Tibial nerve (tissue), 4 donors: Measurements from ENCODE around the gene ARL5A. TPM values are rescaled to one million over a fixed set of nuclear protein-coding genes. Genes with fewer than 3 reads are reported as not detected.

Experiments used
- DNase-seq, 2 donors: peaks; one replicate each; pipeline ENCODE4 v3.0.0-alpha.2; 2019; ENCODE audit warnings: low spot score in 2 of 2
- H3K27ac ChIP-seq, 4 donors: fragments of 200-600 bp; sonication (generic) in 3 of 4; one replicate each; pipeline ENCODE4 v1.5.1; 2017 to 2019; ENCODE audit warnings: mild to moderate bottlenecking in 1 of 4
- H3K27me3 ChIP-seq, 2 donors: fragments of 200-600 bp; sonication (generic) in 1 of 2; one replicate each; pipeline versions ENCODE4 v1.5.1 to v1.6.0; 2017 to 2019
- H3K36me3 ChIP-seq, 3 donors: fragments of 200-600 bp; sonication (generic); one replicate each; pipeline ENCODE4 v1.5.1; 2018 to 2019
- H3K4me1 ChIP-seq, 4 donors: fragments of 200-600 bp; sonication (generic) in 3 of 4; one replicate each; pipeline ENCODE4 v1.5.1; 2017 to 2019
- H3K4me3 ChIP-seq, 4 donors: fragments of 200-600 bp; sonication (generic) in 3 of 4; one replicate each; pipeline ENCODE4 v1.5.1; 2017 to 2019; ENCODE audit warnings: mild to moderate bottlenecking in 1 of 4, moderate library complexity in 1 of 4
- H3K9me3 ChIP-seq, 4 donors: fragments of 200-600 bp; sonication (generic) in 3 of 4; one replicate each; pipeline ENCODE4 v1.5.1; 2017 to 2019
- EP300 ChIP-seq, 2 donors: sonication (generic); formaldehyde crosslinking; IDR thresholded peaks; one replicate each; pipeline ENCODE4 v1.6.1; 2017; ENCODE audit warnings: antibody characterized with exemption in 2 of 2, mild to moderate bottlenecking in 1 of 2
- POLR2A ChIP-seq, 2 donors: fragments of 450-650 bp; IDR thresholded peaks; one replicate each; pipeline ENCODE4 v1.6.1; 2017; ENCODE audit warnings: antibody characterized with exemption in 2 of 2, mild to moderate bottlenecking in 2 of 2, moderate library complexity in 2 of 2
- WGBS, 2 donors: methylation state at CpG; one replicate each; pipeline ENCODE4 v1.1.5; 2018; 5-methylcytosine and 5-hydroxymethylcytosine counted together
- total RNA-seq, 4 donors: library from RNA; depleted of rRNA; stranded (reverse); fragments of >200 nt; gene quantifications; one replicate each; pipeline ENCODE4 v1.1.0, GENCODE V29; 2016
- TF ChIP-seq, protein P1 (sequence below), 5 experiments: fragments of 200-600 bp in 3 of 5; fragments of 450-650 bp in 2 of 5; sonication (generic) in 3 of 5; IDR thresholded peaks; one replicate each; pipeline ENCODE4 v1.5.1; 2016 to 2019; ENCODE audit warnings: antibody characterized with exemption in 5 of 5, mild to moderate bottlenecking in 3 of 5, moderate library complexity in 2 of 5

Gene ARL5A
- total RNA-seq, 4 donors from 2014 or later: 21.6 to 40.2 (median 29.9) TPM

DNA sequence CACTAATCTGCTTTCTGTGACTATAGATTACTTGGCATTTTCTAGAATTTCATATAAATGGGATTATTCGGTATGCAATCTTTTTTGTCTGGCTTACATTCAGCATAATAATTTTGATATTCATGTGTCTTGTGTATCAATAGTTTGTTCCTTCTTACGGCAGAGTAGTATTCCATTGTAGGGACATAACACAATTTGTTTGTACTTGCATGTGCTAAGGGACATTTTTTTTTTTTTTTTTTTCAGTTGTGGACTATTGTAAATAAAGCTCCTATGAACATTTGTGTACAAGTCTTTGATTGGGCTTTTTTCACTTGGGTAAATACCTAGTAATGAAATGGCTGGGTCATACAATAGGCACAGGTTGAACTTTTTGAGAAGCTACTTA, 45.1 kb downstream of the ARL5A start:
- no peaks in the 10 kb centered on the region for H3K9me3 ChIP-seq
- no peak overlapping the region for H3K27ac ChIP-seq
- 93 to 96% methylated on average over 2 of the region's 2 CpGs for WGBS, 2 donors
- no peaks in the 10 kb centered on the region for H3K4me1 ChIP-seq
- no peak overlapping the region for H3K4me3 ChIP-seq
- TF ChIP-seq EP300 (IDR thresholded peaks at IDR 0.05): no peak
- TF ChIP-seq POLR2A (IDR thresholded peaks at IDR 0.05): no peak
- TF ChIP-seq, protein P1, sequence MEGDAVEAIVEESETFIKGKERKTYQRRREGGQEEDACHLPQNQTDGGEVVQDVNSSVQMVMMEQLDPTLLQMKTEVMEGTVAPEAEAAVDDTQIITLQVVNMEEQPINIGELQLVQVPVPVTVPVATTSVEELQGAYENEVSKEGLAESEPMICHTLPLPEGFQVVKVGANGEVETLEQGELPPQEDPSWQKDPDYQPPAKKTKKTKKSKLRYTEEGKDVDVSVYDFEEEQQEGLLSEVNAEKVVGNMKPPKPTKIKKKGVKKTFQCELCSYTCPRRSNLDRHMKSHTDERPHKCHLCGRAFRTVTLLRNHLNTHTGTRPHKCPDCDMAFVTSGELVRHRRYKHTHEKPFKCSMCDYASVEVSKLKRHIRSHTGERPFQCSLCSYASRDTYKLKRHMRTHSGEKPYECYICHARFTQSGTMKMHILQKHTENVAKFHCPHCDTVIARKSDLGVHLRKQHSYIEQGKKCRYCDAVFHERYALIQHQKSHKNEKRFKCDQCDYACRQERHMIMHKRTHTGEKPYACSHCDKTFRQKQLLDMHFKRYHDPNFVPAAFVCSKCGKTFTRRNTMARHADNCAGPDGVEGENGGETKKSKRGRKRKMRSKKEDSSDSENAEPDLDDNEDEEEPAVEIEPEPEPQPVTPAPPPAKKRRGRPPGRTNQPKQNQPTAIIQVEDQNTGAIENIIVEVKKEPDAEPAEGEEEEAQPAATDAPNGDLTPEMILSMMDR (IDR thresholded peaks at IDR 0.05): no peak
- H3K36me3 ChIP-seq: peaks cover 0 to 77% (median 0%) of the 10 kb centered on the region in 3 donors
- H3K27me3 ChIP-seq: no peaks in the 10 kb centered on the region
- no peak for DNase-seq

DNA sequence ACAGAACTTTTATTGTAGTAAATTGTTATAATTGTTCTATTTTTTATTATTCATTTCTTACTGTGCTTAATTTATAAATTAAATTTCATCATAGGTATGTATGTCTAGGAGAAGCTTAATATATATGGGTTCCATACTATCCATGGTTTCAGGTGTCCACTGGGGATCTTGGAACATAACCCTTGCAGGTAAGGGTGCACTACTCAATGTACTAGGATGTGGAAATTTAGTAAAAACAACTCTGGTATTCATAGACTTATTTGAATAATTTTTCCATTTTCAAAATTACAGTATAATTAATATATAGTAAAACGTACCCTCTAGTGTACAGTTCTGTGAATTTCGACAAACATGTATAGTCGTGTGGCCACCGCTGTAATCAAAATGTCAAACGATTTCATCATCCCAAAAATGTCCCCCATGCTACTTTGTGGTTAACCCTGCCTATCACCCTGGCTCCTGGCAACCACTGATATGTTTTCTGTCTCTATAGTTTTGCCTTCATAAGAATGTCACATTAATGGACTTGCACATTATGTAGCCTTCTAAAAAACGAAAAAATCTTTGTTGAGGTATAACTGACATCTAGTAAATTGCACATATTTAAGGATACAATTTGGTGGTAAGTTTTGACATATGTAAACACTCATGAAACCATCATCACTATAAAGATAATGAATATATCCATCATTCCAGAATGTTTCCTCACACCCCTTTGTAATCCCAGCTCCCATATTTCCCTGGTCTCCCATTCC, 45.7 kb downstream of the ARL5A start:
- Histone ChIP-seq H3K27me3 (no peaks in the 10 kb centered on the region), H3K4me1 (no peaks in the 10 kb centered on the region), H3K9me3 (no peaks in the 10 kb centered on the region), H3K36me3 (peaks cover 0 to 79% (median 0%) of the 10 kb centered on the region in 3 donors), H3K4me3 (no peak overlapping the region), H3K27ac (no peak overlapping the region)
- 82 to 83% methylated on average over 6 of the region's 6 CpGs for WGBS, 2 donors
- no peak for DNase-seq
- no peak for TF ChIP-seq POLR2A (IDR thresholded peaks at IDR 0.05)
- TF ChIP-seq, protein P1 (IDR thresholded peaks at IDR 0.05): no peak
- no peak for TF ChIP-seq EP300 (IDR thresholded peaks at IDR 0.05)

DNA sequence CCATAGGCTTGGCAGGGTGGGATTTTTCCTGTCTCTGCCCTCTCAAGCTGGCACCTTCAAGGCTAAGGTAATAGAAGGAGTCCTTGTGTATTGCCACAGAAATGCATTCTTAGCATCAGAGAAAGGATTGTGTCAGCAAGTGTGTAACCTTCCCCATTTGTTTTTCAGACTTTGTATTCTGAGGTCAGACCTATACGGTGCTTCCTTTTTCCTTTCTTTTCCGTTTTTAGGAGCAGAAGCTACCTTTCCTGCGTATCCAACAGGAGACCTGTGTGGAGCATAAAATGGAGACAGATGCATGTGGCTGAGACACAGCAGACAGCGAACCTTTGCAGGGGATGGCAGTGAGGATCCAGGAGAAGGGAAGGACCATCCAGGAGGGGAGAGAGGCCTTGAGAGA, 46.6 kb downstream of the ARL5A start:
- H3K27me3 ChIP-seq: no peaks in the 10 kb centered on the region
- DNase-seq: no peak
- H3K4me3 ChIP-seq: no peak overlapping the region
- no peak overlapping the region for H3K27ac ChIP-seq
- 80 to 90% methylated on average over 4 of the region's 4 CpGs for WGBS, 2 donors
- H3K9me3 ChIP-seq: no peaks in the 10 kb centered on the region
- no peak for TF ChIP-seq EP300 (IDR thresholded peaks at IDR 0.05)
- TF ChIP-seq POLR2A (IDR thresholded peaks at IDR 0.05): no peak
- TF ChIP-seq, protein P1 (IDR thresholded peaks at IDR 0.05): no peak
- H3K36me3 ChIP-seq: peaks cover 0 to 88% (median 0%) of the 10 kb centered on the region in 3 donors
- no peaks in the 10 kb centered on the region for H3K4me1 ChIP-seq

DNA sequence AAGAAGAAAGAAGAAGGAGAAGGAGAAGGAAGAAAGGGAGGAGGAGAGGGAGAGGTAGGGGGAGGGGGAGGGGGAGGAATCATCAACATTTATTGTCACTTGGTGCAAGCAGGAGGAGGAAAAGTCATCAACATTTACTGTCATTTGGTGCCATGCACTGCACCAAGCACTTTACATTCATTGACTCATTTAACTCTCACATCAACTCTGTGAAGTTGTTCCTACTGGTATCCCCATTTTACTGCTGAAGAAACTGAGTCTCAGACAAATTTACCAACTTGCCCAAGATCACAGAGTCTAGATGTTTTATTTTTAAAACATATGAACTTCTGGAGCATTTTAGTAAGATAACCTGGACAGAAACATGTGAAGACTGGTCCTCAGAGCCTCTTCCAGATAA, 47.3 kb downstream of the ARL5A start:
- TF ChIP-seq POLR2A (IDR thresholded peaks at IDR 0.05) (no peak), EP300 (IDR thresholded peaks at IDR 0.05) (no peak)
- TF ChIP-seq, protein P1 (IDR thresholded peaks at IDR 0.05): no peak
- peaks cover 0 to 90% (median 0%) of the 10 kb centered on the region in 3 donors for H3K36me3 ChIP-seq
- H3K4me3 ChIP-seq: no peak overlapping the region
- DNase-seq: no peak
- no peaks in the 10 kb centered on the region for H3K4me1 ChIP-seq
- H3K27me3 ChIP-seq: no peaks in the 10 kb centered on the region
- no peak overlapping the region for H3K27ac ChIP-seq
- no peaks in the 10 kb centered on the region for H3K9me3 ChIP-seq

DNA sequence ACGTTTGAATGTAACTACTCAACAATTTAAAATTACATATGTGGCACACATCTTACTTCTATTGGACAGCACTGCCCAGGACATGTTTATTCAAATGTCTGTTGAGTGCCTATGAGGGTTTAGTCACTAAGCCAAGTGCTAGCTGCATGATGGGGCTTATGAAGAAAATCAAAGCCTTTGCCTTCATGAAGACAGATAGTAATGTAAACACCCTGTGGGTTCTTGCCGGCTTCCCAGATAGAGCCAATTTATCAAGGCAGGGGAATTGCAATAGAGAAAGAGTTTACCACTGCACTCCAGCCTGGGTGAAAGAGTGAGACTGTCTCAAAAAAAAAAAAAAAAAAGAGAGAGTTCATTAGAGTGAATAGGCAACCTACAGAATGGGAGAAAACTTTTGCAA, 50.3 kb downstream of the ARL5A start:
- TF ChIP-seq, protein P1 (IDR thresholded peaks at IDR 0.05): no peak
- no peak for TF ChIP-seq POLR2A (IDR thresholded peaks at IDR 0.05)
- TF ChIP-seq EP300 (IDR thresholded peaks at IDR 0.05): no peak
- whole genome bisulfite sequencing, 2 donors: 76 to 81% methylated on average over 2 of the region's 2 CpGs
- no peaks in the 10 kb centered on the region for H3K27me3 ChIP-seq
- H3K36me3 ChIP-seq: peaks cover 0 to 68% (median 0%) of the 10 kb centered on the region in 3 donors
- peaks cover 0 to 12% (median 2%) of the 10 kb centered on the region in 4 donors for H3K4me1 ChIP-seq
- H3K9me3 ChIP-seq: no peaks in the 10 kb centered on the region
- H3K4me3 ChIP-seq: no peak overlapping the region
- no peak for DNase-seq
- H3K27ac ChIP-seq: no peak overlapping the region
